A549 (cell line): ENCODE measurements around the gene EMP3. TPM values are rescaled to one million over a fixed set of nuclear protein-coding genes. Genes with fewer than 3 reads are reported as not detected.

ENCODE experiments used
- ATAC-seq, 2 experiments: fragments of 200-7000 bp in 1 of 2; fragments of >200 bp in 1 of 2; cut with Nextera tagmentation in 1 of 2; cut with Tn5 transposase in 1 of 2; 3 replicates each; pipeline versions ENCODE4 v1.8.0 to v1.9.1; 2018 to 2020; ENCODE audit warnings: mild to moderate bottlenecking in 1 of 2, moderate library complexity in 1 of 2
- CTCF ChIA-PET: fragments of 300-600 bp; sonication (Branson Sonifier 250); formaldehyde crosslinking; extraction: SDS; loops from one replicate; lab custom pipeline; 2021; ENCODE audit warnings: antibody characterized with exemption, inconsistent platforms; lab: Yijun Ruan, JAX
- POLR2A ChIA-PET: fragments of 350-600 bp; formaldehyde crosslinking; extraction: SDS; loops from one replicate; lab custom pipeline; 2021; ENCODE audit warnings: antibody characterized with exemption, inconsistent platforms; lab: Yijun Ruan, JAX
- DNase-seq, 2 experiments: peaks; one replicate each; pipeline versions ENCODE4 v3.0.0 to v3.0.0-alpha.2; 2011 to 2016; ENCODE audit warnings: low read depth in 1 of 2, low spot score in 1 of 2
- FAIRE-seq: peaks from 2 replicates; lab custom pipeline; 2011; peaks lifted over from hg19 to GRCh38; lab: Jason Lieb, UNC
- H3K27ac ChIP-seq, 2 experiments: fragments of >200 bp; sonication (Bioruptor Twin); formaldehyde crosslinking; 3 replicates each; pipeline ENCODE4 v1.5.1; 2016 to 2017
- H3K4me1 ChIP-seq: fragments of >200 bp; sonication (Bioruptor Twin); formaldehyde crosslinking; 3 replicates; pipeline ENCODE4 v1.6.1; 2016
- H3K4me2 ChIP-seq: fragments of >200 bp; sonication (Bioruptor Twin); formaldehyde crosslinking; 3 replicates; pipeline ENCODE4 v1.6.1; 2016
- H3K4me3 ChIP-seq: fragments of >200 bp; sonication (Bioruptor Twin); formaldehyde crosslinking; 3 replicates; pipeline ENCODE4 v1.5.1; 2016
- H3K9me3 ChIP-seq: fragments of >200 bp; sonication (Bioruptor Twin); formaldehyde crosslinking; 3 replicates; pipeline ENCODE4 v1.6.1; 2016
- CBX8 ChIP-seq: fragments of 200-600 bp; sonication (generic); IDR thresholded peaks from 2 replicates; pipeline ENCODE4 v1.6.1; 2016
- CHD2 ChIP-seq: fragments of 150-350 bp; IDR thresholded peaks from 2 replicates; pipeline ENCODE4 v1.6.1; 2014; ENCODE audit warnings: low read length; ENCODE audit not compliant: partially characterized antibody
- EHF ChIP-seq: fragments of 250-450 bp; sonication (Bioruptor Pico); IDR thresholded peaks from 2 replicates; pipeline ENCODE4 v1.5.0; 2020; ENCODE audit warnings: mild to moderate bottlenecking
- EHMT2 ChIP-seq: fragments of 200-600 bp; sonication (generic); IDR thresholded peaks from 2 replicates; pipeline ENCODE4 v1.6.1; 2016; ENCODE audit warnings: antibody characterized with exemption, low read depth, mild to moderate bottlenecking, moderate library complexity
- ELK1 ChIP-seq: fragments of 150-350 bp; IDR thresholded peaks from 2 replicates; pipeline ENCODE4 v1.6.1; 2014; ENCODE audit warnings: low read depth, mild to moderate bottlenecking, low read length
- FOSB ChIP-seq: fragments of 250-450 bp; sonication (Bioruptor Pico); IDR thresholded peaks from 2 replicates; pipeline ENCODE4 v1.5.0; 2020; ENCODE audit warnings: mild to moderate bottlenecking, moderate library complexity
- FOSL2 ChIP-seq, 2 experiments: fragments of 450-650 bp in 1 of 2; fragments of >200 bp in 1 of 2; sonication (Bioruptor Twin) in 1 of 2; formaldehyde crosslinking; IDR thresholded peaks; 2 replicates each; pipeline versions ENCODE4 v1.5.0 to v1.6.1; 2016 to 2020; ENCODE audit warnings: mild to moderate bottlenecking in 1 of 2, moderate library complexity in 1 of 2
- HDAC2 ChIP-seq: fragments of 200-600 bp; sonication (generic); IDR thresholded peaks from 2 replicates; pipeline ENCODE4 v1.6.1; 2016
- HMGXB4 ChIP-seq: fragments of 250-450 bp; sonication (Bioruptor Pico); IDR thresholded peaks from 2 replicates; pipeline ENCODE4 v1.5.0; 2021; ENCODE audit warnings: mild to moderate bottlenecking, moderate library complexity, borderline replicate concordance
- HOXA7 ChIP-seq: fragments of 250-450 bp; sonication (Bioruptor Pico); IDR thresholded peaks from 2 replicates; pipeline ENCODE4 v1.5.0; 2020; ENCODE audit warnings: mild to moderate bottlenecking, moderate library complexity
- HOXB13 ChIP-seq: fragments of 250-450 bp; sonication (Bioruptor Pico); IDR thresholded peaks from 2 replicates; pipeline ENCODE4 v1.5.0; 2020; ENCODE audit warnings: low read depth, mild to moderate bottlenecking, moderate library complexity
- HOXB5 ChIP-seq: fragments of 250-450 bp; sonication (Bioruptor Pico); IDR thresholded peaks from 2 replicates; pipeline ENCODE4 v1.5.0; 2020; ENCODE audit warnings: mild to moderate bottlenecking, moderate library complexity
- JUN ChIP-seq, 2 experiments: fragments of >200 bp; sonication (Bioruptor Twin); formaldehyde crosslinking; IDR thresholded peaks; 2 replicates in 1 of 2; 3 replicates in 1 of 2; pipeline ENCODE4 v1.6.1; 2016 to 2017
- JUNB ChIP-seq: fragments of >200 bp; sonication (Bioruptor Twin); formaldehyde crosslinking; IDR thresholded peaks from 2 replicates; pipeline ENCODE4 v1.6.1; 2016
- NR3C1 ChIP-seq: fragments of >200 bp; sonication (Bioruptor Twin); formaldehyde crosslinking; IDR thresholded peaks from 3 replicates; pipeline ENCODE4 v1.6.1; 2017
- PBX3 ChIP-seq: IDR thresholded peaks from 2 replicates; pipeline ENCODE4 v1.6.1; 2012
- POLR2AphosphoS2 ChIP-seq: conservative IDR thresholded peaks from 2 replicates; pipeline ENCODE4 v1.6.1; 2012; ENCODE audit warnings: low read length, improper control_type of control experiment, inconsistent platforms
- RARB ChIP-seq: fragments of 250-450 bp; sonication (Bioruptor Pico); IDR thresholded peaks from 2 replicates; pipeline ENCODE4 v1.8.0; 2021; ENCODE audit warnings: mild to moderate bottlenecking, moderate library complexity
- RFX5 ChIP-seq: fragments of 450-650 bp; IDR thresholded peaks from 2 replicates; pipeline ENCODE4 v1.7.1; 2014; ENCODE audit warnings: antibody characterized with exemption, mild to moderate bottlenecking, moderate library complexity
- USF2 ChIP-seq: fragments of 450-650 bp; IDR thresholded peaks from 2 replicates; pipeline ENCODE4 v1.6.1; 2014; ENCODE audit warnings: antibody characterized with exemption
- ZFP36 ChIP-seq: fragments of 450-650 bp; IDR thresholded peaks from 2 replicates; pipeline ENCODE4 v1.6.1; 2014; ENCODE audit warnings: borderline replicate concordance; ENCODE audit not compliant: partially characterized antibody
- WGBS: methylation state at CpG from one replicate; pipeline ENCODE4 v1.1.6; 2017; ENCODE audit errors: missing lambda C conversion rate; 5-methylcytosine and 5-hydroxymethylcytosine counted together
- polyA plus RNA-seq, 4 experiments: library from polyadenylated mRNA; depleted of rRNA in 3 of 4; stranded (reverse); fragments of >200 nt; fragmentation: RNase III in 1 of 4; extraction: RNeasy Plus Mini Kit Qiagen cat#74134 plus additional on column Dnase treatment in 1 of 4; gene quantifications; 2 replicates in 3 of 4; 3 replicates in 1 of 4; pipeline ENCODE4 v1.2.3, GENCODE V29; 2011 to 2017
- TF ChIP-seq, protein P1 (sequence below): fragments of 200-600 bp; sonication (generic); IDR thresholded peaks from 2 replicates; pipeline ENCODE4 v1.6.1; 2016; ENCODE audit warnings: antibody characterized with exemption, mild to moderate bottlenecking, moderate library complexity
- TF ChIP-seq, protein P2 (sequence below): fragments of 250-450 bp; sonication (Bioruptor Pico); IDR thresholded peaks from 2 replicates; pipeline ENCODE4 v1.5.0; 2020; ENCODE audit warnings: low read depth, mild to moderate bottlenecking, moderate library complexity

The EMP3 gene
- polyA plus RNA-seq, 2 of the 4 experiments (the other 2 are of a cell fraction) = 147 to 580 TPM

DNA sequence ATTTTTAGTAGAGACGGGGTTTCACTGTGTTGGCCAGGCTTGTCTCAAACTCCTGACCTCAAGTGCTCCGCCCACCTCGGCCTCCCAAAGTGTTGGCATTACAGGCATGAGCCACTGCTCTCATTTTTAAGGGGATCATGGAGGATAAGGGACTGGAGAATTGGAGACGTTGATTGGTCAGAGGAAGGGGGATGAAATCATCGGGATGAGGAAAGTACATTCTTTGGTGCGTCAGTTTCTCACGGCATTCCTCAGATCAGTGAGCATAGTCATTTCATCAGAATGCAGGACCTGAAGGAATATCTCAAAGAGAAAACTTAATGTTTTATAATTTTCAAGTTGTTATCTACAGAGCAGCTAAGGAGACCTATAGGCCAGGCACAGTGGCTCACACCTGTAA, 41.4 kb upstream of the EMP3 start:
- WGBS = 90% methylated on average over 7 of the region's 7 CpGs
- ChIA-PET POLR2A (no interaction called here), CTCF (interaction anchor here (0.5 to 22.4 kb wide), 7 partner anchors 10 to 205 kb away, joined by 3 to 499 read pairs (median 5); no protein-coding TSS in a partner anchor)
- no peak for TF ChIP-seq FOSB (CRISPR knock-in tag)
- no peak for TF ChIP-seq USF2
- TF ChIP-seq NR3C1 = no peak
- no peak for TF ChIP-seq HOXB13 (CRISPR knock-in tag)
- TF ChIP-seq RARB (CRISPR knock-in tag) = no peak
- no peak for TF ChIP-seq ELK1
- no peak for TF ChIP-seq JUN (IDR thresholded peaks at IDR 0.05)
- TF ChIP-seq HOXA7 (CRISPR knock-in tag) = no peak
- no peak for TF ChIP-seq EHF (CRISPR knock-in tag)
- TF ChIP-seq ZFP36 = no peak
- TF ChIP-seq HOXB5 (CRISPR knock-in tag) = no peak
- no peak for TF ChIP-seq JUNB
- TF ChIP-seq CHD2 = no peak
- TF ChIP-seq FOSL2 (IDR thresholded peaks at IDR 0.05) = no peak
- no peak for TF ChIP-seq FOSL2 (CRISPR knock-in tag; IDR thresholded peaks at IDR 0.05)
- no peak overlapping the region for H3K4me2 ChIP-seq
- no peak overlapping the region for H3K4me3 ChIP-seq
- H3K27ac ChIP-seq = no peak overlapping the region
- FAIRE-seq (no peak), ATAC-seq (no peak), DNase-seq (no peak)
- H3K9me3 ChIP-seq = peaks cover 48% of the 10 kb centered on the region
- H3K4me1 ChIP-seq = no peaks in the 10 kb centered on the region

DNA sequence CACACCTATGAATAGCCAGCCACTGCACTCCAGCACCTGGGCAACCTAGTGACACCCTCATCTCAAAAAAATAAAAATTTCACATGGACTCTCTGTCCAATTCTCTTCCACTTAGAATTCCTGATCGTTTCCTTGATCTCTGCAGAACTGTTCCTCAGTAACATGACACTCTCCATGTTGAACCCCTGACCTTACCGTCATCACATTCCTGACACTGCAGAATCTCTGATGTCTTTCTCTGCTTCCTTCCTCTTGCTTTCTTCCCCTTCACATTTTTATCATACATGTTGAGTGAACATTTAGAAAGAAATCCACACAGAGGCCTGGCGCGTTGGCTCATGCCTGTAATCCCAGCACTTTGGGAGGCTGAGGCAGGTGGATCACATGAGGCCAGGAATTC, 40.5 kb upstream of the EMP3 start:
- H3K27ac ChIP-seq = no peak overlapping the region
- H3K4me2 ChIP-seq = no peak overlapping the region
- H3K4me1 ChIP-seq = no peaks in the 10 kb centered on the region
- H3K4me3 ChIP-seq = no peak overlapping the region
- H3K9me3 ChIP-seq = peaks cover 48% of the 10 kb centered on the region
- DNase-seq (no peak), FAIRE-seq (no peak), ATAC-seq (no peak)
- ChIA-PET CTCF (interaction anchor here (0.6 to 22.4 kb wide), 4 partner anchors 9 to 20 kb away, joined by 4 to 499 read pairs (median 5); no protein-coding TSS in a partner anchor), POLR2A (no interaction called here)
- TF ChIP-seq HOXB5 (CRISPR knock-in tag) = no peak
- TF ChIP-seq POLR2AphosphoS2 = no peak
- 87% methylated on average over 4 of the region's 4 CpGs for WGBS

GRCh38 chr19:48287748-48288147, 37.6 kb upstream of the EMP3 start:
- POLR2A ChIA-PET = no interaction called here
- CTCF ChIA-PET = interaction anchor here (0.6 to 15.7 kb wide), 7 partner anchors 10 to 105 kb away, joined by 3 to 499 read pairs (median 4); partner anchors contain the start of gene ZNF114
- WGBS = 93% methylated on average over 3 of the region's 3 CpGs
- Histone ChIP-seq H3K9me3 (peaks cover 45% of the 10 kb centered on the region), H3K4me2 (no peak overlapping the region), H3K27ac (no peak overlapping the region), H3K4me3 (no peak overlapping the region), H3K4me1 (peaks cover 8% of the 10 kb centered on the region)
- FAIRE-seq (no peak), ATAC-seq (no peak), DNase-seq (no peak)
- TF ChIP-seq HOXB13 (CRISPR knock-in tag) (no peak), HMGXB4 (CRISPR knock-in tag) (no peak), USF2 (no peak), JUNB (no peak), ZFP36 (no peak), RFX5 (no peak), EHF (CRISPR knock-in tag) (no peak), HDAC2 (no peak), CBX8 (no peak), PBX3 (no peak), EHMT2 (no peak)
- TF ChIP-seq, protein P1, sequence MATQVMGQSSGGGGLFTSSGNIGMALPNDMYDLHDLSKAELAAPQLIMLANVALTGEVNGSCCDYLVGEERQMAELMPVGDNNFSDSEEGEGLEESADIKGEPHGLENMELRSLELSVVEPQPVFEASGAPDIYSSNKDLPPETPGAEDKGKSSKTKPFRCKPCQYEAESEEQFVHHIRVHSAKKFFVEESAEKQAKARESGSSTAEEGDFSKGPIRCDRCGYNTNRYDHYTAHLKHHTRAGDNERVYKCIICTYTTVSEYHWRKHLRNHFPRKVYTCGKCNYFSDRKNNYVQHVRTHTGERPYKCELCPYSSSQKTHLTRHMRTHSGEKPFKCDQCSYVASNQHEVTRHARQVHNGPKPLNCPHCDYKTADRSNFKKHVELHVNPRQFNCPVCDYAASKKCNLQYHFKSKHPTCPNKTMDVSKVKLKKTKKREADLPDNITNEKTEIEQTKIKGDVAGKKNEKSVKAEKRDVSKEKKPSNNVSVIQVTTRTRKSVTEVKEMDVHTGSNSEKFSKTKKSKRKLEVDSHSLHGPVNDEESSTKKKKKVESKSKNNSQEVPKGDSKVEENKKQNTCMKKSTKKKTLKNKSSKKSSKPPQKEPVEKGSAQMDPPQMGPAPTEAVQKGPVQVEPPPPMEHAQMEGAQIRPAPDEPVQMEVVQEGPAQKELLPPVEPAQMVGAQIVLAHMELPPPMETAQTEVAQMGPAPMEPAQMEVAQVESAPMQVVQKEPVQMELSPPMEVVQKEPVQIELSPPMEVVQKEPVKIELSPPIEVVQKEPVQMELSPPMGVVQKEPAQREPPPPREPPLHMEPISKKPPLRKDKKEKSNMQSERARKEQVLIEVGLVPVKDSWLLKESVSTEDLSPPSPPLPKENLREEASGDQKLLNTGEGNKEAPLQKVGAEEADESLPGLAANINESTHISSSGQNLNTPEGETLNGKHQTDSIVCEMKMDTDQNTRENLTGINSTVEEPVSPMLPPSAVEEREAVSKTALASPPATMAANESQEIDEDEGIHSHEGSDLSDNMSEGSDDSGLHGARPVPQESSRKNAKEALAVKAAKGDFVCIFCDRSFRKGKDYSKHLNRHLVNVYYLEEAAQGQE = no peak
- TF ChIP-seq, protein P2, sequence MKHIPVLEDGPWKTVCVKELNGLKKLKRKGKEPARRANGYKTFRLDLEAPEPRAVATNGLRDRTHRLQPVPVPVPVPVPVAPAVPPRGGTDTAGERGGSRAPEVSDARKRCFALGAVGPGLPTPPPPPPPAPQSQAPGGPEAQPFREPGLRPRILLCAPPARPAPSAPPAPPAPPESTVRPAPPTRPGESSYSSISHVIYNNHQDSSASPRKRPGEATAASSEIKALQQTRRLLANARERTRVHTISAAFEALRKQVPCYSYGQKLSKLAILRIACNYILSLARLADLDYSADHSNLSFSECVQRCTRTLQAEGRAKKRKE (CRISPR knock-in tag) = no peak
